GM18909 (cell line): ENCODE data around the gene CLN6.

Experiments used
- ATAC-seq: cut with Tn5 transposase; IDR thresholded peaks from one replicate; pipeline ENCODE4 v1.9.1; 2021; ENCODE audit warnings: mild to moderate bottlenecking; ENCODE audit not compliant: unreplicated experiment, poor library complexity

The CLN6 gene

DNA sequence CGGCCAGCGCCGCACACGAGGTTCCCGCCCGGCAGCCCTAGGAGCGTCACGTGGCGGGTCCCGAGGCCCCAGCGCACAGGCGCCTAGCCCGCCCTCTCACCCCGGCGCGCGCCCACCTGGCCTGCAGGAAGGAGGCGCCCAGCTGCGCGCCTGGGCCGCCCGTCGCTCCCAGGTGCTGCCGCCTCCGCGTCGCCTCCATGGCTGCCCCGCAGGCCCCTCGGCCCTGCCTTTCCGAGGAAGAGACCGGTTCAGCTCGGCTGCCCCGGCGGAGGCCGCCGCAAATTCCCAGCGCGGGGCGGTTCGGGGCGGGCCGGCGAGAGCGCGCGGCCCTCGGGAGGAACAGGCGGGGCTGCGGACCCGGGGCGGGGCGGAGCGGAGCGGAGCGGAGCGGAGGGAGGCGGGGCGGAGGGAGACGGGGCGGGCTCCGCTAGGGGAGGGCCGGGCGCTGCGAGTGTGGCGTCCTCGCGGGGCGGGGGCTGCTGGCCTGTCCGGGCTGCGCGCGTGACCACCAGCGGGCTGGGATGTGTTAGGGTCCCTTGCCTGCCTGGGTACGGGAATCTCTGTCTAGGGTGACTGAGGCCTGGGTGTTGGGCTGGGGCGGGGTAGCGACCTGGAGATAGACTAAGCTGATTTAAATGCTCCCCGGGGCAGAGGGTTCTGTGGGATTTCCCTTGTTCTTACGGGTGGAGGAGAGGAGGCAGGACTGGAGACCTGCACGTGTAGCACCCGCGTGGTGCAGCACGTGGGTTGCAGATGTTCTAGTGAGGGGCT is at the start of gene CLN6:
Gene CLN6 (minus strand): TSS at position 343 of the 771 bp plus-strand sequence. CDS start 144 bp downstream, at position 199.
- ATAC-seq = peak; percentile 75

DNA sequence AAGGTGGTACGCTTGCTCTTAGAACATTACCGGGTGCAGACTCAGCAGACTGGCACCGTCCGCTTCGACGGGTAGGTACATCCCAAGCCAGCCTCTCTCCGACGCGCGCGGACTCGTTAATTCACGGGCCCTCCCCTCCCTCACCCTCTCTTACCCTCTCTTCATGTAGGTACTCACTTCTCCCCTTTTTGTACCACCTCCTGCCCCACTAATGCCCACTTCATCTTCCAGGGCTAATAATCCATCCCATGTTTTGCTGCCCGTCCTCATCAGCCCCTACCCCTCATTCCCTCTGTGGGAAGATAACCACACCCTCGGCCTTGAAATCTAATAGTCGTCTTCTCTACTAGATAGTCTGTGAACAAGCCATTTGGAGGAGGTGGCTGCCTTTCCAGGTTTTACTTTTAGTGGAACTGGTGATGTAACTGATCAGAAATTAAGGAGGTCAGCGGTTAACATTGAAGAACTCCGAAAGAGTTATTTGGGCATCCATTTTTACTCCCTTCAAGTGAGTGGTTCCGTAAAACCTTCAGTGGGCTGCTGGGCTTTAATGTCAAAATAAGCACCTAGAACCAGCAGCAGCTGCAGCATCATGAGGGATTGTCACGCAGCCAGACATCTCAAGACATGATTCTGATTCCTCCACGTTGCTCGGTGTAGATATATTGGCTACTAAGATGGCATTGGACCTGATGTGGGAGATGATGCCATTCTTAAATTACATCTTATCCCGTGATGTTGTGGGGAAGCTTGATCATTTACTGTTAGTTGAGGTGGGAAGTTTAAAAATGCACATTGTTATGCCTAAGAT is 49.3 kb upstream of the CLN6 start:
- no peak for ATAC-seq

DNA sequence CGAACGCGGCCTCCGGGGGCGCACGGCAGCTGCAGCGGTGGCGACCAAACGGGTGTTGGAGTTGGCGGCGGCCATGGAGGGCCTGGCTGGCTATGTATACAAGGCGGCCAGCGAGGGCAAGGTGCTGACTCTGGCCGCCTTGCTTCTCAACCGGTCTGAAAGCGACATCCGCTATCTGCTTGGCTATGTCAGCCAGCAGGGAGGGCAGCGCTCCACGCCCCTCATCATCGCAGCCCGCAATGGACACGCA is 48.7 kb upstream of the CLN6 start:
- no peak for ATAC-seq

DNA sequence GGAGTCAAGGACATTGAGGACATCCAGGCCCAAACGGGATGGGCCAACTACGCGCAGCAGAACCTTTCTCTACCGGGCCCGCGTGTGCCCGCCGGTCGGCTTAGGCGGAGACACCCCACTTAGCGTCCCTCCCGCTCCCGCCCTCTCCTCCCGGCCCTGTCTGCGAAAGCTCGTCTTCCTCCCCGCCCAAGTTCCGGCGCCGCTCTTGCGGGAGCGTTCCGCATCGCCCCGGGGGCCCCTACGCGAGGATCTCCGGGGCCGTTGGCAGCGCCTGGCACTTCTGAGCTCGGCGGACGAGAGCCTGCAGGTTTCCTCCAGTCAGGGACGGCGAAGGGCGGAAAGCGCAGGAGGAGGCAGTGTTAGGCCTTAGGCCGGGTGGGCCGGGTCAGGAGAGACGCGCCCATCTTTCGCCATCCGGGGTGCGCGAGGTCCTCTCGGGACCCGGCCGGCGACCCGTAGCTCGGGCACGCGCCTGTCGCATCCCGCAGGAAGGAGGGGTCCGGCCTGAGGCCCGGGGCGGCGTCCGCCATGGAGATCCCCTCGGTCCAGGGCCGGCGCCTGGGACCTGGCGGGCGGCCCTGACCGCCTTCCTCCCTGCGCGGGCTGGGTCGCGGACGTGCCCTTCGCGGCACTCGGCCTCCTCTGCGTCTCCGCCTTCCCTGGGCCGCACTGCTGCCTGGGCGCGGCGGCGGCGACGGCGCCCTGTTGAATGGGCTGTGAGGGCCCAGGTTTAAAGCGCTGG is 48.2 kb upstream of the CLN6 start, which contains the start of gene FEM1B:
Gene FEM1B (plus strand): TSS at position 143 of the 742 bp plus-strand sequence. CDS start 673 bp downstream, outside the sequence.
- ATAC-seq = peak; percentile 73

DNA sequence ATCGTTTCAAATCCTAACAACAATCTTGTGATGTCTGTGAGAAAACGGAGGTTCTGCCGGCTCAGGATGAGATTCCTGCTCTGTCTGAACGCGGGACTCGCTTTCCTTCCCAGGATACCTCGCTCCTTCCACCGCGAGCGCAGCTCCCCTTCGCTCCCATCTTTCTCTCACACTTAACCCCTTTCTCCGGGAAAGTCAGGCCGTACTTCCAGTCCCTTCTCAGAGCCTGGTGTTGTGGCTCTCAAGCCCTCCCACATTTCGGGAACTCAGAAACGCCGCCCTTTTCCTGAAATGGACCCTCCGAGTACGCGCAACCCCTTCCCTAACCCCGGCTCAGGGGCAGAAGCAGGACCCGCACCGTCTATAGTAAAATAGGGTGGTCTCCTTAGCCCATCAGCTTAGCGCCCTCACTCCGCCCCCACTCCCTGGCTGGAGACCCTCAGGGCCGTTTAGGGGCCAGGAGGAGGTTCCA is 47.6 kb upstream of the CLN6 start:
- ATAC-seq = peak; percentile 1

DNA sequence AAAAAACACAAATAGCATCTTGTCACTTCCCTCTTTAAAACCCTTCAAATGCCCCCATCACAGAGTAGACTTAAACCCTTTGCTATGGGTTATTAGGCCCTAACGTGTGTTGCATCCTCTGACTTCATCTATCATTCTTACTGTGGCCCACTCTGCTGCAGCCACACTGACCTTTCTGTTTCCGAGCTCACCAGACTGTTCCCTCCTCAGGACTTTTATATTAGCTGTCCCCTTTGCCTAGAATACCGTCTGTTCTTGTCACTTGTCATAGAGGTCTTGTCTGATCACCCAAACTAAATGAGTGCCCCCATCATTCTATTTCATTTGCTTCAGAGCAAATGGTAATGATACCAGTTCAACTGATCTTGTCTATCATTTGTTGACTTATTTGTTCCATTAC is 47.1 kb upstream of the CLN6 start:
- no peak for ATAC-seq

DNA sequence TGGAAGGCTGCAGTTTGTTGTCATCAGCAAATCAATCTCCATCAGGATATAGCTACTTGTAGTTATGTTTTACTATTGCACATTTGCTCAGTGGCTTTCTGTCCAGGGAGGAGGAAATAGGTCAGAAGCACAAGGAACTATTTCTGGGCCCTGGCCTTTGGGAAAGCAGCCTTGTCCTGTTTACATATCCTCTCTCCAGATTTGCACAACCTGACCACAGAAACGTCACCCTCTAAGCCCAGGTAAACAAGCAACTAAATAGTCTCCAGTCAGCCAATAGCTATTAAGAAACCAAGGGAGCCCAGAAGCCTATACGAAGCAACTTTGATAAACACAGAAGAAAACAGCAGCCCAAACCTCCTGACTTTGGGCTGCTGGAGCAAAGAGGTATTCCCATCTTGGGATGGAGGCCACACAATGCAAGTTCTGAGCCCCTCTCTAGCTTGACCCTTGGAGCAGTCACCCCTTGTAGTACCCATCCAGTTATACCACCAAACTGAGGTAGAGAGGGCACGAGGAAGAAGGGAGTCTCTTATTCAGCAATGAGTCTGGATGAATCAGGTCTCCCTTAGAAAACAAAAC is 45.7 kb upstream of the CLN6 start:
- no peak for ATAC-seq

DNA sequence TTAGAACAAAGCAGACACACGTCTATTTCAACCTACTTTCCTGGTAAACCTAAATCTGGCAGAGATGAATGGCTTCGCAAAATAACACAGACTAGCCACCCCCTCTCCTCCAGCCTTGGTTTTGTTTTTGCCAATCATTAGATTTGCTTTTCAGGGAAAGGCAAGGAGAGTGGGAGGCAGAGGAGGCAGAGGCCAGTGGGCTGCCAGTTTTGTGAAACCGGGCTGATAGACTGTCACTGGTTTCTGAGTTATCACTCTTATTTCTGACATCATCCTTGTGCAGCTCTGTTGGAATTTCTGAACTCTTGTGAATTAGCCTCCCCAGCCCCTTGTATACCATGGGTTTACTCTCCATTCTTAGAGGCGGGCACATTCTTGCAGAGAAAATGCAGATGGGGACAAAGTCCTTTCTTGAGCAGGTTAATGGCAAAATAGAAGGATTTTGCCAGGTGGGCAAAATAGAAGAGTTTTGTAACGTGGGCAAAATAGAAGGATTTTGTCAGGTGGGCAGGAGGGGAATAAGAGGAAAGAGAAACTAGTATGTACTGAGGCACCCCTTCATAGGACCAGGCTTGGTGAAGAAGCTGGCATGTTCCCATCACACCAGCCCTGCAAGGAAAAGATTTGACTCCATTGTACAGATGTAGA is 44.8 kb upstream of the CLN6 start:
- no peak for ATAC-seq

DNA sequence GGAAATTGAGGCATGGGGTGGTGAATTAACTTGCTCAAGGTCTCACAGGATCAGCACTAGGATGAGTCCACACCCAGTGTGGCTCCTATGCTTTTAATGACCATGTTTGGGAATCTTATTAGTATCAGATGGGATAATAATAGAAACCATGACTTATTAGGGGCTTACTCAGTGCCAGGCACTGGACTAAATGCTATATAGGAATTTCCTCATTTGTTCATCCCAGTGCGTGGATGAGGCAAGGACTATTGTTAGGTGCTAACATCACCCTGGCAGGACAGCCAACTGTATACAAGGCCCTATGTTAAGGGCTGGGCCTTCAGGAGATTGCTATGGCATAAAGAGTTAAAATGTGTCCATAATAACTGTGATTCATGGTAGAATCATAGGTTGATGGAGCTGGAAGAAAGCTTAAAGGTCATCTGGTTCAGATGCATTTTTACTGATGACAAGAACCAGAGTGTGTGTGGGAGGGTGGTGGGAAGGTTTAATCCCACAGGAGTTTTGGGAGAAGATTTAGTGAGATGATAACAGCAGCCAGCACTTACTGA is 43.3 kb upstream of the CLN6 start:
- no peak for ATAC-seq

DNA sequence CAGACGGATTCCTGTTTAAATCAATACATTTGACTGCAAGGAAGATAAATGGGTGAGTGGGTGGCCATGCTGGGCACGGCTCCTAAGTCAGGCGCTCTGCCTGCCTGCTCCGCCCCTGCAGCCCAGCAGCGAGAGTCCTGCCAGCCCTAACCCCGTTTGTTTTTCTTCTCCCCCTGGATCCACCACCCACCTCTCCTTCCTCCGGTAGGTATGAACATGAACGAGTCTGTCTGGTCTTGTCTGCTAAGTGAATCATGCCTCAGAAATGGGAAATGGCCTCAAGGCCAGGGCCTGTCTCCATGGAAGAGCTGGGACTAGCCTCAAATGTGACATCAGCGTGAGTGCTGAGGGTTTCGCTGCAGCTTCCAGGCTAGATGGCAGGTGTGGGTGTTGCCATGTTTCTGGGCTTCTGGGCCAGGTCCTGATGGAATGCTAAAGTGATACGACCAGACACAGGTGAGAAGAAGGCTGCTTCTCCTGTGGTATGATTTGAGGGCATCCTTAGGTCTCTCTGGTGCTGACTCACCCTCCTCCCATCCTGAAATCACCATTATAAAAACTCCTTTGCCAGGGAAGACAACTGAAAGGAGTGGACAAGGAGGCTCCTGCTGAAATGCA is 42.4 kb upstream of the CLN6 start:
- ATAC-seq = no peak

DNA sequence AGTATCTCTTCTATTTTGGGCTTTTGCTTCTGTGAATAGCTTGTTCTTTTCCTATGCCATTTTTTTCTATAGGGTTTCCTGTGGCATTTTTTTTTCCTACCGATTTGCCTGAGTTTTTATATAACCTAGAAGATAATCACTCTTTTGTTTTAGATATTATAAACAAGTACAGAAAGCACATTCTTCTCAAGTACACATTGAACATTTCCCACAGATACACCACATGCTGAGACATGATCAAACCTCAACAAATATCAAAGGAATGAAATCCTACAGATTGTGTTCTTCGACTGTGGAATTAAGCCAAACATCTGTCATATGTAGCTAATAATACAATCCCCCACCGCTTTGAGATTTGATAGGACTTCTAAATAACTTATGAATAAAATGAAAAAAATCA is 38.9 kb upstream of the CLN6 start:
- ATAC-seq = no peak

DNA sequence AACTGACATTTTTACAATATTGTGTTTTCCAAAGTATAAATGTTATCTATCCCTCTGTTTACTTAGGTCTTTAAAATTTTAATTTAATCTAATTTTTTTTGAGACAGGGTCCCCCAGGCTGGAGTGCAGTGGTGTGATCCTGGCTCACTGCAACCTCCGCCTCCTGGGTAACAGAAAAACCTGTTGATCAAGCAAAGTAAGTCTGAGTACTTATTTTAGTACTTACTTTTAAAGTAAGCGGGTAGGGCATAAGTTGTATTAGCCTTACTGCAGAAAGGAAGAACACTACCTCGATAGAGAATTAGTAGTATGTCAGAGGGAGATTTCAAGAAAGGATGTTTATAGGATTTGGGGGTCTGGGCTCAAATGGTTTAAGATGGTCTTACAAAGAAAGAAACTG is 36.1 kb upstream of the CLN6 start:
- no peak for ATAC-seq

DNA sequence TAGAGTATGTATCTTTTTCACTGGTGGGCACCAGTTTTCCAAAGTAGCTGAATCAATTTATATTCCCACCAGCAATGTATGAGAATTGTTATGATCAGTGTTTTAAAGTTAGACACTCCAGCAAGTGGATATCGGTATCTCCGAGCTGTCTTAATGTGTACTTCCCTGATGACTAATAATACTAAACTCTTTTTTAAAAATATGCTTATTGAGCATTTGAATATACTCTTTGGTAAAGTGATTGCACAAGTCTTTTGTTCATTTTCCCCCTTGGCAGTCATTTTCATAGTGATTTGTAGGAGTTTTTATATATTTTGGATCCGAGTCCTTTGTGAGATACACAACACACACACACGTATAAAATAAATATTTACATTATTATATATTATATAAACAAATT is 35.6 kb upstream of the CLN6 start:
- no peak for ATAC-seq

DNA sequence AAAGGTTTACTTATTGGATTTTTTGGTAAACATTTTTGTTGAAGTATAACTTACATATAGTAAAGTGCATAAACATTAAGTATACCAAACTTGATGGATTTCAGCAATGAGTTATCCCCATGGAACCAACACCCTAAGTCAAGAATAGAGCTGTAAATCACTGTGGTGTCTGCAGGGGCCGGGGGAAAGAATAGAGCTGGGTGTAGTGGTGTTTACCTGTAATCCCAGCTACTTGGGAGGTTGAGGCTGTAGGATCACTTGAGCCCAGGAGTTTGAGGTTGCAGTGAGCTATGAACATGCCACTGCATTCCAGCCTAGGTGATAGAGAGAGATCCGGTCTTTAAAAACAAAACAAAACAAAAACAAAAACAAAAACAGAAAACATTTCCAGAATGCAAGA is 34.8 kb upstream of the CLN6 start:
- no peak for ATAC-seq

DNA sequence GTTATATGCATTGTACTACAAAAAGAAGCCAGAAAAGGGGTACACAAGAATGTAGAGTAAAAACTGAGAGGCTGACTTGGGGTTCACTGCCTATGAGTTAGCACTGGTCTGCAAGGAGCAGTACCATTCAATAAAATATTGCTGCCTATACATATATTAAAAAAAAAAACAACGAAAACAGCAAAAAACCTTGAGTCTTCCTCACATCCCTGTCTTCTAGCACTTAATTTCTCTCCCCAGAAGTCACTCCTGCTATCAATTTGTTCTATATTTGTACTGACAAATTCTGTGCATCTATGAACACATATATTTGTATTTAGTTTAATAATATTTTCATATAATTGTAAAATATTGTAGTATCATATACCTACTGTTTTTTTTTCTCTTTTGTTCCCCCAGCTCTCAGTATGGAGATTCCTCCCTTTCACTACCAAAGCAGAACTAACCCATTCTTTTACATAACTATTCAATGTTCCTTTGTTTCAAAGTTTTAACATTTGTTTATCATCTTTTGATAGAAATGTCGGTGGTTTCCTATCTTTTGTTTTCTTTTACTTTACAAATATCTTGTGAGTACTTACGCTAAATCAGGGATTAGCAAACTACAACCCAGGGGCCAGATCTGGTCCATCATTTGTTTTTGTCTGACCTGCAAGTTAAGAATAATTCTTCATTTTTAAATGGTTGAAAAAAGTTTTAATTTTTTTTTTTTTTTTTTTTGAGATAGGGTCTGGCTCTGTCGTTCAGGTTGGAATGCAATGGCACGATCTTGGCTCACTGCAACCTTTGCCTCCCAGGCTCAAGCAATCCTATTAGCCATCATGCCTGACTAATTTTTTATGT is 33.2 kb upstream of the CLN6 start:
- ATAC-seq = no peak

DNA sequence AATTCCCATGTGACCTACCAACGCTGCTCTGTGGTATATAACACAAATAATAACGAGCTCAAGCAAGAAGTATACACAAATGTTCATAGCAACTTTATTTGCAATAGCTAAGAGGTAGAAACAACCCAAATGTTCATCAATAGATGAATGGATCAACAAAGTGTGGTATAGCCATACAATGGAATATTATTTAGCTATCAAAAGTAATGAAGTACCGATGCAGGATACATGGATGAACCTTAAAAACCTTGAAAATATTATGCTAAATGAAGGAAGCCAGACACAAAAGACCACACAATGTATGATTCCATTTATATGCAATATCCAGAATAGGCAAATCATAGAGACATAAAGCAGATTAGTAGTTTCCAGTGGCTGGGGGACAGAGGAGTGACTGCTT is 32.5 kb upstream of the CLN6 start:
- no peak for ATAC-seq

DNA sequence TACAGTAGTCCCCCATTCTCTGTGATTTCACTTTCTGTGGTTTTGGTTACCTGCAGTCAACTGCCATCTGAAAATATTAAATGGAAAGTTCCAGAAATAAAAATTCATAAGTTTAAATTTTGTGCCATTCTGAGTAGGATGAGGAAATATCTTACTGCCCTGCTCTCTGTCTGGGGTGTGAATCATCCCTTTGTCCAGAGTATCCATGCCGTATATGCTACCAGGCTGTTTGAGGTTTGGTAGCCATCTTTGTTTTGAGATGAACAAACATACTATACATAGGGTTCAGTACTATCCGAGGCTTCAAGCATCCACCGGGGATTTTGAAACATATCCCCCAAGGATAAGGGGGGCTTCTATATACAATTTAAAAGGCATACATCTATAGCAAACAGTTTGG is 31.7 kb upstream of the CLN6 start:
- no peak for ATAC-seq

DNA sequence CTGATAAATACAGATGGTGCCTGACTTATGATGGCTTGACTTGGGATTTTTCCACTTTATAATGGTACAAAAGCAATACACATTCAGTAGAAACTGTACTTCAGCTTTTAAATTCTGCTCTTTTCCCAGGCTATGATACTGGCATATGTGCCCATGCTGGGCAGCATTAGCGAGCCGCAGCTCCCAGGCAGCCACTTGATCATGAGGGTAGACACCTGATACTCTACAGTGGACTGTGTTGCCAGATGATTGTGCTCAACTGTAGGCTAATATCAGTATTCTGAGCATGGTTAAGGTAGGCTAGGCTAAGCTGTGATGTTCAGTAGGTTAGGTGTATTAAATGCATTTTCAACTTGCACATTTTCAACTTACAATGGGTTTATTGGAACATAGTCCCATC is 30.4 kb upstream of the CLN6 start:
- no peak for ATAC-seq

DNA sequence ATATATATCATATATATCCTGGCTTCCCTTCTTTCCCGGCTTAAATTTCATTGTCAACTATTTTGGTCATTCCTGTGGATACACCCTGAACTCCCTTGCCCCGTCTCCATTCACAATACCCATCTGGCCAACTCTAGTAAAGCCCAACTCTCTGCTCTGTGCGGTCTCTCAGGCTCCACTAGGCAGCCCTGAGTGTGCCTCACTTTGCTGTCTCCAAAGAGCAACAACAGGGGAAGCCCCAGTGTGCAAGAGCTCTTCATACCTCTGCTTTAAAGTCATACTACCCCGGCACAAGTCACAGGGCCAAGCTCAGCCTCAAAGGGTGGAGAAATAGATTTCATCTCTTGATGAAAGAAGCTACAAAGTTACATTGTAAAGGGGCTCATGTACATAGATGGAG is 29.2 kb upstream of the CLN6 start:
- ATAC-seq = no peak
